GM18858 (cell line): ENCODE data around the gene SETD3.

ENCODE experiments used
- ATAC-seq: cut with Tn5 transposase; IDR thresholded peaks from one replicate; pipeline ENCODE4 v1.9.1; 2021; ENCODE audit not compliant: unreplicated experiment

Gene SETD3

GRCh38 chr14:99502989-99503421 is 22.3 kb upstream of the SETD3 start:
- ATAC-seq, result no peak

DNA sequence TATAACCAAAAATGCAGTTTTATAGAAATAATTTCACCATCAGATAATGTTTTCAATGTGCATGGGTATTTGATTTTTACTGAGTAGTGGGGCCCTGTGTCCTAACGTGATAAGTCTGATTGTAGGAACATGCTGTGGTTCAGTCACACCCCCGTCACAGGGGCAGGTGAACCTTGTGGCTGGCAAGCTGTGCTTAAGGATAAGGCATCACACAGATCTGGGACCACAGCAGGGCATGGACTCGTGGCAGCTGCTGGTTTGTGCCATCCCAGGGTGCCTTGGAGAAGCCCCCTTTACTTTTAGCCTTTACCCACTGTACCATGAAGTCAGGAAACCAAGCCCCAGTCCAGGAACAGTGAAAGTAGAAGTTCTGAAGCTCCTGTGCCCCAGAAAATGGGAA is 17.2 kb upstream of the SETD3 start:
- ATAC-seq, result no peak

DNA sequence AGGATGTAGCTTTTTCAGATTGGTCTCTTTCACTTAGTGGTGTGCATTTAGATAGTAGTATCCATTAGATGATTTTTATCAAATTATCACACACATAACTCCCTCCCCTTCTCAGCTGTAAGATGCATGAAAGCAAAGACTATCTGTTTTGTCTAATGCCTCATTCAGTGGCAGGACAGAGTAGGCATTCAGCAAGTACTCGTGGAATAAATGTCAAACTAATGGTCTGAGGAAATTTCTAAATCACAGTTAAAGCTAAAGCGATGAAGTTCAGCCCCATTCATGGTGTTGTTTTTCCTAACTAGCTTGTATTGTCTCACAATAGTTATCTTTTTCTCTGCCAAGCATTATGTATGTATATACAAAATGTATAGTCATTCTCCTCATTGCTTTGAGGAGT is 16.7 kb upstream of the SETD3 start:
- no peak for ATAC-seq

- no peak for ATAC-seq
Measured at GRCh38 chr14:99484106-99484505, 3.4 kb upstream of the SETD3 start.

DNA sequence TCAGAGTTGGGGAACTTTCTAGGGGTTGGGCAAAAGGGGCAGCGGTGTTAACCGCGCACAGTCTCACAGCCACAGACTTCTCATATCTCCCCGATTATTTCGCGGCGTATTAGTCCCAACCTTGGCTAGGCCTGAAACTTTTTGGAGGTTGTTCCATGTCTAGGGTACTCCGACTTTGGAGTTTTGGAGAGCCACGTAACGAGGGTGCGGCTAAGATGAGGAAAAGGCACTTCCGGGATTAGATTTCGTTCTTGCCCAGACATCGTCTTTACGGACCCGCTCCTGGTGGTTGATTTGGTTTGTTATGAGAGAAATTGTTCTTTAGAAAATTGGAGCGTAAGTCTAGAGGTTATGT is 1.1 kb upstream of the SETD3 start:
- no peak for ATAC-seq

DNA sequence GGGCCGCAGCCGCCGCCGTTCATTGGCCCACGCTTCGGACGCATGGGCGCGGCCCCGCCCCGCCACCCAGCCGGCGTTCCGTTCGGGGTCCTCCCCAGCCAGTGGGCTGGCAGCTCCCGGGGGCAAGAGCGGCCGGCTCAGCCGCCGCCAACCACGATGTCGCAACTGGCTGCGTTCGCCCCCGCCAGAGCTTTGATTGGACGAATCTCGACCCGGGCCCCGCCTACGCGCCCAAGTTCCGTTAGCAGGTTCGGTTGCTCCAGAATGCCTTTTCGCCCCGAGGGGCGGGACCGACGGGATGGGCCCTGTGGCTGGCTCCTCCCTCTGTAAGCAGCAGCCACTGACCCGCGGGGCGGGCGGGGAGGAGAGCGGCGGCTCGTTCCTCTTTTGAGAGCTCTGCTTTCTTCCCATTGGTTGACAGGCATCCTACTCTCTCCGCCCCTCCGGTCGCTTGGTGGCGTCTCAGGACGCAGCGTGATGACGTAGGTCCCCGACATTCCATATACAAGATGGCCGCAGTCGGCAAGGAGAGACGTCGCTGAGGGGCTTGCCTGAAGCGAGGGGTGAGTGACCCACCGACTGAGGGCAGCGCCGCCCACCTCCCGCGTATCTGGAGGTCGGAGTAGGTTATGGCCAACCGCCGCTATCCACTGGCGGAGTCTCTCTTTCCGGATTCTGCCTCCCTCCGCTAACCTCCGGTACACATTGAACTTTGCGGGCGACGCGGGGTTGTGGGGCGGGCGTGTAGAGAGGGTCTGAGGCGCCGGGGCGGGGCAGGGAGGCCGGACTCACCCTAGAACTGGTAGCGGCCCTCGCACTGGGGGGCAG is 472 bp upstream of the SETD3 start, which contains the start of gene CCNK:
Gene CCNK, plus strand, starts transcription at position 493 of the 828 bp plus-strand sequence. CDS start 11,269 bp downstream, outside the sequence.
- ATAC-seq, result peak; percentile 79

- ATAC-seq, result no peak
Measured at GRCh38 chr14:99479160-99479905, 1.3 kb downstream of the SETD3 start.

- no peak for ATAC-seq
Measured at GRCh38 chr14:99478128-99478527, 2.5 kb downstream of the SETD3 start.

DNA sequence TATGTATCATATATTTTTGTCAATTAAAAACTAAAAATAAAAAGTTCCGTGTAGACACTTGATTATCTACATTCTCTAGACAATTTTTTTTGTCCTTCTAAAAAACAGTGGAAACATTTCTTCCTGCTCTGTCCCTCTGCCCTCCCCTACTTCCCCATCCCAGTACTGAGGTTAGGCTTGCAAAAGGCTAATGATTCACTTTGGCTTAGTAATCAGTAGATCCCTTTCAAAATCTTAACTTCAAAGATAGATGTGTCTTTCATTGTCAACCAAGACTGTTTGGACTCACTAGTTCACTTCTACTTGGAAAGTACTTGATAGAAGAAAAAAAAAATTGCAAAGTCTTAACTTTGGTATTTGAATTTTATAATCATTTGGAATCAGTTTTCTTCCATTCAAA is 3.8 kb downstream of the SETD3 start:
- no peak for ATAC-seq

- ATAC-seq, result no peak
Measured at GRCh38 chr14:99475660-99476059, 5.0 kb downstream of the SETD3 start.

- ATAC-seq, result no peak
Measured at GRCh38 chr14:99475179-99475578, 5.5 kb downstream of the SETD3 start.

GRCh38 chr14:99473458-99473857 is 7.2 kb downstream of the SETD3 start:
- ATAC-seq, result no peak

DNA sequence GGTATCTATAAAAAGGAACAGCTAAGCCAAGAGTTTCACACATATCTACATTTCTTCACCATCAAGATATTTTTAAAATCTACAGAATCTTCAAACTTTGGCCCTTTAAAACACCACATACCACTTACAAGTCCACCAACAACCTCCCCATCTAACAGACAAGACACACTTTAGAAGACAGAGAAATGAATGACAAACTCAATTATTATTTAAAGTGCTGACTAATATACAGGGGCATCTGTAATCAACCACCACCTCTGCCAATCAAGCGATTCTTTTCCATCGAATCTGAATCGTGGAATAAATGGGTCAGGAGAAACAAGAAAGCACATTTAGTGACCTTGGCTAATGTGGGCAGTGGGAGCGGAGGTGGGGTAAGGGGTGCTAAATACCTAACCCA is 7.7 kb downstream of the SETD3 start:
- ATAC-seq, result no peak

DNA sequence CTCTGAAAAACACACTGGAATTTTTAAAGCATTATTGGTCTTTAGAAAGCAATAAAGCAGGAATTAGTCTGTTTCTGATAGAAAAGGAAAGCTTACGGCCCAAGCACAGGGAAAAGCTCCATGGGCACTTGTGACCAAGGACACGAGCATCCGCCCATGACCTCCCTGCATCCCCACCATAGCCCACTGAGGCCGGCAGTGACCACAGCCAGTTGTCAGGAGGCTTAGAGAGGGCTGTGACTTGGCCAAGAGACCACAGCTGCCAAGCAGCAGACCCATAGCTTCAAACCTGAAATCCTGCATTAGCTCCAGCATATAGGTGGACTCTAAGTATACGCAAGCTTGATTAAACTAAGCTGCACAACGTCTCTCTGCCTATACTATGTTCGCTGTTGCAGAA is 8.9 kb downstream of the SETD3 start:
- no peak for ATAC-seq

DNA sequence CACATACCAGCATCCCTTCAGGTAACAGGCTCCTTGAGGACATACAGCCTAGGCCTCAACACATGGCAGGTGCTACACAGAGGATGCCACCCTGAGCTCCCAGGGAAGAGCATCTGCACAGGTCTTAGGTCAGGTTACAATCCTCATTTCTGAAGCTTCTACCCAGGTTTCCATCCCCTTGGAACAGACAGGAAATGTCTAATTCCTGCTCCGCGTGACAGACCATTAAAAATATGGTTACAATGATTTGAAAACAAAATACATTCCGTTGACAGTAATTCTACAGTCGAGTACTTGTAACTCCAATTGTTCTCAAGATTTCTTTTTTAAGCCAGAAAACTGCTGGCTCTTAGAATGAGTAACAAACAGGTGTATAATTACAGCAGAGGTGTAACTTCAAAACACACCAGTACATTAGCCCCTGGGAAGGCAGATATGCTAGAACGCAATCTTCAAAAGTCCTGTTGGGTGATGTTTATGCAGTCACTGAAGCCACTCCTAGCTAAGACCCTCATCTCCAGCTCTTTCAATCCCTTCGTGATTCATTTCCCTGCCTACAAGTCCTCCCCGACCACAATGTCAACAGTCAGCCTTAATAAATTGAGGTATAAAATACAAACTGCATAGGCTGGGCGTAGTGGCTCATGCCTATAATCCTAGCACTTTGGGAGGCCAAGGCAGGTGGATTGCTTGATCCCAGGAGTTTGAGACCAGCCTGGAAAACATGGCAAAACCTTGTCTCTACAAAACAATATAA is 11.6 kb downstream of the SETD3 start:
- ATAC-seq, result no peak

DNA sequence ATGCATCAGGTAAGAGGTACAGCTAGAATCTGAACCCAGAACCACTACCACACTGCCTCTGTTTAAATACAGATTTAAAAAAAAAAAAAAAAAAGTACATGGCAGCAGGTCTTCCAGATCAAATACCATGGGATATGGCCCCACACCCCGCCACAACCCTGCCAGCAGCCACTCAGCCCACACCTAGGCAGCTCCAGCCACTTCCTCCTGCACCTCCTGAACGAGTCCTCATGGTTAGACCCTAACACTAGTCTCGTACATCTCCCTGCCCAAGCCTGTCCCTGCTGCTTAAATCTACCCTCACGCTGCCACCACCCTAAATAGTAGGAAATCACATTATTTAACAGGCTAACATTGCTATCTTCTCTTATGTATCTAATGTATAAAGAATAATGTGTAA is 12.6 kb downstream of the SETD3 start:
- no peak for ATAC-seq

- ATAC-seq, result no peak
Measured at GRCh38 chr14:99467336-99468078, 13.2 kb downstream of the SETD3 start.

DNA sequence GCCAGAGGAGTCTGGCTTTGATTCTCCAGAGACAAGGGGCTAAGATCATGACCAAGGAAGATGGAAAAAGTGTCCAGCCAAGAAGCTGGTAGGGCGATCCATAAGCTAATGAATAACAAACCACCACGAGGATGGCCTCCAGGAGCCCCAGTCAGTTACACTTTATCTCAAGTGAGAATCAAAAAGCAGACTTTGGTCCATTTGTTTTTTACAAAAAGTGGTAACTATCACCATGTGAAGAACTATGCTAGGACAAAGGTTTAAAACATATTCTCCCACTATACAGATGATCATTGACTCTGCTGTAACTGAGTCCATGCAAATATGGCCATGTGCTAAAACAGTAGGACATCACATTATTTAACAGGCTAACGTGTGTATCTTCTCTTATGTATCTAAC is 13.9 kb downstream of the SETD3 start:
- ATAC-seq, result no peak

GRCh38 chr14:99465288-99465687 is 15.4 kb downstream of the SETD3 start:
- no peak for ATAC-seq

DNA sequence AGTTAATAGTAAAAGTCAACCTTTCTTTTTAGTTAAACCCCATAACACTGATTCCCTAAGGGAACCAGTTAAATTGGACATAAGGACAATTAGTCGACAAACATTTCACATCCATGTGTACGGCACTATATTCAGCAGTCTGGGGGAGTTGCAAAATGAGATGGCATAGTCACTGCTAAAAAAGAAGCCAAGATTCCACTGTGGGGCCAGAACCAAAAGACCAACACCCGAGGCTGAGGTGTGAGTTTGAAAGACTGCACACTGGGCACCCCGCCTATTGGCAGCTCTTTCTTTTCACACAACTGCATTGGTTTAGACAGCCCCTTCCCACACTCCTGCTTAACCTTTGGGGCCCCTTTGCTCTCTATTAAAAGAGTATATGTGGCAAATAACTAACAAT is 16.7 kb downstream of the SETD3 start:
- no peak for ATAC-seq

DNA sequence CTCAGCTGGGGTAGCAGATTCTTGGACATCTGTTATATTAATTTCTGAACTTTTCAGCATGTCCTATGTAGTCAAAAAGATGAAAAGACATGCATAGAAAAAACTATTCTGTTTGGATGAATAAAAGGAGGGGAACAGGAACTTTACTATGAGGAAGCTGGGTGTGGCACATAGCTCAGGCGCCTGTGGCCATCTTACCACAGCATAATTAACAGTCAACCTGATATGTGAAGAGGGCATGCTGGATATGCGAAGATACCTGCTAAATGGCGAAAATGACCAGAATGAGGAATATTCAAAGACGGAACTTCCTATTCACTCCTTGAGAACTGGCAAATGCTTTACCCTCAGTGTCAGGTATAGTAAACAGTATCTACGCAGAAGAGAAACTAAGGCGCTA is 18.4 kb downstream of the SETD3 start:
- no peak for ATAC-seq
